GM12864 (cell line): ENCODE results near the gene SNX32.

Source experiments
- DNase-seq: peaks from one replicate; pipeline ENCODE4 v3.0.0-alpha.2; 2011; ENCODE audit warnings: low read depth
- H3K4me3 ChIP-seq: 2 replicates; pipeline ENCODE4 v1.5.1; 2011; ENCODE audit warnings: mild to moderate bottlenecking, low read depth, low read length, control low read depth
- TF ChIP-seq, protein P1 (sequence below): IDR thresholded peaks from 2 replicates; pipeline ENCODE4 v1.5.1; 2011; ENCODE audit warnings: low read depth, mild to moderate bottlenecking, moderate library complexity, low read length, control low read depth, inconsistent platforms; ENCODE audit errors: missing control alignments

Gene SNX32

GRCh38 chr11:65793144-65793581 is 40.6 kb upstream of the SNX32 start:
- H3K4me3 ChIP-seq, result no peak overlapping the region
- TF ChIP-seq, protein P1, sequence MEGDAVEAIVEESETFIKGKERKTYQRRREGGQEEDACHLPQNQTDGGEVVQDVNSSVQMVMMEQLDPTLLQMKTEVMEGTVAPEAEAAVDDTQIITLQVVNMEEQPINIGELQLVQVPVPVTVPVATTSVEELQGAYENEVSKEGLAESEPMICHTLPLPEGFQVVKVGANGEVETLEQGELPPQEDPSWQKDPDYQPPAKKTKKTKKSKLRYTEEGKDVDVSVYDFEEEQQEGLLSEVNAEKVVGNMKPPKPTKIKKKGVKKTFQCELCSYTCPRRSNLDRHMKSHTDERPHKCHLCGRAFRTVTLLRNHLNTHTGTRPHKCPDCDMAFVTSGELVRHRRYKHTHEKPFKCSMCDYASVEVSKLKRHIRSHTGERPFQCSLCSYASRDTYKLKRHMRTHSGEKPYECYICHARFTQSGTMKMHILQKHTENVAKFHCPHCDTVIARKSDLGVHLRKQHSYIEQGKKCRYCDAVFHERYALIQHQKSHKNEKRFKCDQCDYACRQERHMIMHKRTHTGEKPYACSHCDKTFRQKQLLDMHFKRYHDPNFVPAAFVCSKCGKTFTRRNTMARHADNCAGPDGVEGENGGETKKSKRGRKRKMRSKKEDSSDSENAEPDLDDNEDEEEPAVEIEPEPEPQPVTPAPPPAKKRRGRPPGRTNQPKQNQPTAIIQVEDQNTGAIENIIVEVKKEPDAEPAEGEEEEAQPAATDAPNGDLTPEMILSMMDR, result no peak
- no peak for DNase-seq

- H3K4me3 ChIP-seq, result no peak overlapping the region
- TF ChIP-seq, protein P1, result no peak
- no peak for DNase-seq
Observed at GRCh38 chr11:65793625-65794400, 40.0 kb upstream of the SNX32 start.

GRCh38 chr11:65794570-65795510 is 38.9 kb upstream of the SNX32 start:
- TF ChIP-seq, protein P1, result no peak
- no peak overlapping the region for H3K4me3 ChIP-seq
- no peak for DNase-seq

DNA sequence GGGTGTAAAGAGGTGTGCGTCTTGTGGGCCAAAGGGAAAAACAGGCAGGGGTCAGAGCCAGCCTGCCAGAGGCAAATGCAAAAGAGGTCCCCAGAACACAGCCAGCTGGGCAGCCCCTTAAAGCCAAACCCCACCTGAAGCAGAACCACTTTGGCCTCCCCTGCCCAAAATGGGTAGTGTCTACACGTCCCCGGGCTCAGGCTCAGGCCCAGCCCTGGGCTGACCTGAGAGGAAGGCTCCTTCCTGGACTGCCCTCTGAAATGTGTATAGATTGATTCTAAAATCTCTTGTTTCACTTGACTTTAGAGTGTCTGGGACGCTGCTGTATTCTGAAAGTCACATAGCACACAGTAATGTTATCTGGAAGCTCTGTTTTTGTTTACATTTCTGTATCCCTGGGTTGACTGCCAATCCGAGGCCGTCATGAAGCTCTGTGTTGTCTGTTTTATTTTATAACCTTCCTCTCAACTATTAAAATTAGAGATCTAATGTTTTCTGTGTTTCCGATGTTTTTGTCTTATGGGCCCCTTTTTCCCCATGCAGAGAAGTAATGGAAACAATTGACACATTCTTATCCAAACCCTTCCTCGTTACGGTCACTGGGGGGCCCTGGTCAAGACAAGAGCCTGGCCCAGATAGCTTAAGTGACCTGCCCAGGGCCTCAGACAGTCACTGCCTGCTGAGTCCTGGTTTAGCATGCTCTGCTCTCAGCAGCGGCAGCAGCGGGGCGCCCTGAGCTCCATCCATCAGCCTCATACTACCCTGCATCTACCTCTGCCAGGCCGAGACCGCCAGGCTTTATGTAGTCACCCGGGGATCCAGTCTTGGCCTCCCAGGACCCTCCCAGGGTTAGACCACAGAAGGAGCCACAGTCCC is 36.8 kb upstream of the SNX32 start:
- no peak for DNase-seq
- H3K4me3 ChIP-seq, result no peak overlapping the region
- TF ChIP-seq, protein P1, result no peak

DNA sequence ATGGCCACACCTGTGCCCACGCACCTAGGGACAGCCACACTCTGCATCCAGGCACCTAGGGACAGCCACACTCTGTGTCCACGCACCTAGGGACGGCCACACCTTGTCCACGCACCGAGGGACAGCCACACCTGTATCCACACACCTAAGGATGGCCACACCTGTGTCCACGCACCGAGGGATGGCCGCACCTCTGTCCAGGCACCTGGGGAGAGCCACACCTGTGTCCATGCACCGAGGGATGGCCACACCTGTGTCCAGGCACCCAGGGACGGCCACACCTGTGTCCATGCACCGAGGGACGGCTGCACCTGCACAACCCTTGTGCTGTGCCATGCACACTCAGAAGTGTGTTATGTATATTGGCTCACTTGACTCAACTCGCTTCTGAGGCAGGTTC is 36.1 kb upstream of the SNX32 start:
- TF ChIP-seq, protein P1, result no peak
- DNase-seq, result no peak
- no peak overlapping the region for H3K4me3 ChIP-seq

GRCh38 chr11:65798882-65799281 is 34.9 kb upstream of the SNX32 start:
- no peak for DNase-seq
- TF ChIP-seq, protein P1, result no peak
- no peak overlapping the region for H3K4me3 ChIP-seq
